ENCODE data around the gene ZNF284. TPM values are rescaled to one million over a fixed set of nuclear protein-coding genes. Genes with fewer than 3 reads are reported as not detected.
"Not testable (repeated sequence)": the region's sequence is repeated elsewhere in the genome, so short reads cannot be mapped to it uniquely, and the experiment has no call there.

The ZNF284 gene
- total RNA-seq, 1 experiment from 2014 or later: 1.4 TPM

GRCh38 chr19:44093931-44094765, 22.2 kb downstream of the ZNF284 start, which contains the start of gene ZNF224:
ZNF224 (plus strand) TSS chr19:44094361; CDS start chr19:44097874, 3,513 bp downstream.
- in situ Hi-C loops (cut with HindIII; ENCODE audit: low pct_unique_long_range_greater_than_20kb, low sequenced_read_pairs): no loop called here

GRCh38 chr19:44107751-44108150, 35.8 kb downstream of the ZNF284 start:
- DNase-seq (ENCODE audit: low read depth): no peak

More at GRCh38 chr19:44093931-44094765, 22.2 kb downstream of the ZNF284 start, which contains the start of gene ZNF224:
- DNase-seq (ENCODE audit: low read depth): peak; percentile 85

GRCh38 chr19:44109458-44109857, 37.5 kb downstream of the ZNF284 start:
- no peak for DNase-seq (ENCODE audit: low read depth)
- in situ Hi-C loops (cut with HindIII; ENCODE audit: low pct_unique_long_range_greater_than_20kb, low sequenced_read_pairs): no loop called here

More at GRCh38 chr19:44107751-44108150, 35.8 kb downstream of the ZNF284 start:
- in situ Hi-C loops (cut with HindIII; ENCODE audit: low pct_unique_long_range_greater_than_20kb, low sequenced_read_pairs): no loop called here

GRCh38 chr19:44111910-44112463, 40.0 kb downstream of the ZNF284 start:
- DNase-seq (ENCODE audit: low read depth): peak; percentile 81
- in situ Hi-C loops (cut with HindIII; ENCODE audit: low pct_unique_long_range_greater_than_20kb, low sequenced_read_pairs): no loop called here

GRCh38 chr19:44112802-44113137, 40.8 kb downstream of the ZNF284 start:
- in situ Hi-C loops (cut with HindIII; ENCODE audit: low pct_unique_long_range_greater_than_20kb, low sequenced_read_pairs): no loop called here
- DNase-seq (ENCODE audit: low read depth): no peak

GRCh38 chr19:44113138-44113783, 41.3 kb downstream of the ZNF284 start, which contains the start of gene ZNF225:
ZNF225 (plus strand) TSS chr19:44113399; CDS start chr19:44115828, 2,429 bp downstream.
- in situ Hi-C loops (cut with HindIII; ENCODE audit: low pct_unique_long_range_greater_than_20kb, low sequenced_read_pairs): no loop called here

GRCh38 chr19:44113784-44114390, 41.9 kb downstream of the ZNF284 start:
- peak; percentile 25 for DNase-seq (ENCODE audit: low read depth)
- in situ Hi-C loops (cut with HindIII; ENCODE audit: low pct_unique_long_range_greater_than_20kb, low sequenced_read_pairs): no loop called here

More at GRCh38 chr19:44113138-44113783, 41.3 kb downstream of the ZNF284 start, which contains the start of gene ZNF225:
- peak; percentile 97 for DNase-seq (ENCODE audit: low read depth)

GRCh38 chr19:44121162-44121561, 49.2 kb downstream of the ZNF284 start:
- DNase-seq (ENCODE audit: low read depth); in situ Hi-C loops (cut with HindIII; ENCODE audit: low pct_unique_long_range_greater_than_20kb, low sequenced_read_pairs): not testable (repeated sequence)

GRCh38 chr19:44131955-44132354, 60.0 kb downstream of the ZNF284 start:
- DNase-seq (ENCODE audit: low read depth): no peak
- in situ Hi-C loops (cut with HindIII; ENCODE audit: low pct_unique_long_range_greater_than_20kb, low sequenced_read_pairs): no loop called here

Other genes starting within 250 kb of the ZNF284 start
- gene ZNF283, start 244.8 kb upstream of the ZNF284 start, total RNA-seq (2014; rRNA removed; shearing (Covaris generic); ENCODE audit: low replicate concordance): 3.4 and 3.6 TPM in 2 replicates
- gene ZNF404, start 188.2 kb upstream of the ZNF284 start, total RNA-seq (2014; rRNA removed; shearing (Covaris generic); ENCODE audit: low replicate concordance): not detected in 2 replicates
- 25.6 and 31.6 TPM in 2 replicates for gene ZNF45, start 136.9 kb upstream of the ZNF284 start, total RNA-seq (2014; rRNA removed; shearing (Covaris generic); ENCODE audit: low replicate concordance)
- 2.7 and 20.4 TPM in 2 replicates for gene ZNF221, start 120.9 kb upstream of the ZNF284 start, total RNA-seq (2014; rRNA removed; shearing (Covaris generic); ENCODE audit: low replicate concordance)
- 10.3 and 13.5 TPM in 2 replicates for gene ZNF155, start 88.0 kb upstream of the ZNF284 start, total RNA-seq (2014; rRNA removed; shearing (Covaris generic); ENCODE audit: low replicate concordance)
- gene ZNF230, start 69.2 kb upstream of the ZNF284 start, total RNA-seq (2014; rRNA removed; shearing (Covaris generic); ENCODE audit: low replicate concordance): 4.8 and 6.9 TPM in 2 replicates
- 8.2 and 9.8 TPM in 2 replicates for gene ZNF222, start 46.8 kb upstream of the ZNF284 start, total RNA-seq (2014; rRNA removed; shearing (Covaris generic); ENCODE audit: low replicate concordance)
- 3.2 and 17.8 TPM in 2 replicates for gene ZNF223, start 20.1 kb upstream of the ZNF284 start, total RNA-seq (2014; rRNA removed; shearing (Covaris generic); ENCODE audit: low replicate concordance)
- gene ZNF224, start 22.2 kb downstream of the ZNF284 start, total RNA-seq (2014; rRNA removed; shearing (Covaris generic); ENCODE audit: low replicate concordance): 7.0 and 10.6 TPM in 2 replicates
- 2.2 and 4.5 TPM in 2 replicates for gene ZNF225, start 41.2 kb downstream of the ZNF284 start, total RNA-seq (2014; rRNA removed; shearing (Covaris generic); ENCODE audit: low replicate concordance)
- gene ZNF234, start 69.4 kb downstream of the ZNF284 start, total RNA-seq (2014; rRNA removed; shearing (Covaris generic); ENCODE audit: low replicate concordance): 3.4 and 5.6 TPM in 2 replicates
- 15.7 and 45.0 TPM in 2 replicates for gene ZNF226, start 92.9 kb downstream of the ZNF284 start, total RNA-seq (2014; rRNA removed; shearing (Covaris generic); ENCODE audit: low replicate concordance)
- gene ZNF227, start 140.4 kb downstream of the ZNF284 start, total RNA-seq (2014; rRNA removed; shearing (Covaris generic); ENCODE audit: low replicate concordance): 8.4 and 27.4 TPM in 2 replicates
- 0.03 TPM in 1 of 2 replicates, not detected in the other for gene ZNF233, start 187.7 kb downstream of the ZNF284 start, total RNA-seq (2014; rRNA removed; shearing (Covaris generic); ENCODE audit: low replicate concordance)
- gene ZNF235, start 232.9 kb downstream of the ZNF284 start, total RNA-seq (2014; rRNA removed; shearing (Covaris generic); ENCODE audit: low replicate concordance): 0.84 and 1.3 TPM in 2 replicates